Small intestine (tissue), 7 donors: ENCODE results near the gene DPY19L1. TPM values are rescaled to one million over a fixed set of nuclear protein-coding genes. Genes with fewer than 3 reads are reported as not detected.
"Not testable (repeated sequence)": the region's sequence is repeated elsewhere in the genome, so short reads cannot be mapped to it uniquely, and the experiment has no call there.

ENCODE experiments used
- DNase-seq, 2 donors: peaks; one replicate each; pipeline versions ENCODE4 v3.0.0 to v3.0.0-alpha.2; 2013
- FAIRE-seq: peaks from 2 replicates; lab custom pipeline; 2012; peaks lifted over from hg19 to GRCh38; lab: Jason Lieb, UNC
- H3K27ac ChIP-seq, 3 donors: one replicate each; pipeline ENCODE4 v1.5.1; 2013; ENCODE audit warnings: low read length in 2 of 3, mild to moderate bottlenecking in 2 of 3, control low read depth in 1 of 3, inconsistent platforms in 1 of 3, low read depth in 1 of 3, moderate library complexity in 1 of 3
- H3K27me3 ChIP-seq, 3 donors: one replicate each; pipeline ENCODE4 v1.6.1; 2013; ENCODE audit warnings: low read length in 3 of 3, inconsistent platforms in 1 of 3; ENCODE audit not compliant: control insufficient read depth in 3 of 3, insufficient read depth in 3 of 3
- H3K36me3 ChIP-seq, 3 donors: one replicate each; pipeline ENCODE4 v1.6.1; 2013; ENCODE audit warnings: low read length in 3 of 3, inconsistent platforms in 1 of 3, low read depth in 1 of 3, mild to moderate bottlenecking in 1 of 3, moderate library complexity in 1 of 3; ENCODE audit not compliant: control insufficient read depth in 3 of 3, insufficient read depth in 2 of 3
- H3K4me1 ChIP-seq, 3 donors: one replicate each; pipeline ENCODE4 v1.6.1; 2013; ENCODE audit warnings: low read length in 2 of 3, inconsistent platforms in 1 of 3, low read depth in 1 of 3, mild to moderate bottlenecking in 1 of 3, moderate library complexity in 1 of 3; ENCODE audit not compliant: control insufficient read depth in 3 of 3, insufficient read depth in 2 of 3
- H3K4me3 ChIP-seq, 3 donors: one replicate each; pipeline ENCODE4 v1.5.1; 2013; ENCODE audit warnings: low read length in 3 of 3, control low read depth in 1 of 3, inconsistent platforms in 1 of 3, low read depth in 1 of 3, mild to moderate bottlenecking in 1 of 3, moderate library complexity in 1 of 3
- H3K9me3 ChIP-seq, 2 donors: one replicate each; pipeline ENCODE4 v1.6.1; 2013; ENCODE audit warnings: low read depth in 1 of 2, low read length in 1 of 2; ENCODE audit not compliant: control insufficient read depth in 2 of 2, insufficient read depth in 1 of 2
- WGBS, 3 donors: extraction: QIAGEN DNeasy Blood & Tissue Kit; methylation state at CpG; one replicate each; pipeline ENCODE4 v1.1.7; 2013; 5-methylcytosine and 5-hydroxymethylcytosine counted together
- polyA plus RNA-seq, 4 donors: library from polyadenylated mRNA; stranded (reverse) in 3 of 4; unstranded in 1 of 4; fragments of 200-250 nt in 3 of 4; fragments of 120-200 nt in 1 of 4; gene quantifications; one replicate each; pipeline versions ENCODE4 v1.2.1 to v1.2.3, GENCODE V29; 2013
- donor health status: healthy with polysubstance abuse.
- donor health status: control.
- donor health status: control.
- donor health status: Bipolar disorder and iron deficiency.
- donor health status: healthy.

The DPY19L1 gene
- polyA plus RNA-seq, 4 donors, result 0.89 to 10.5 (median 5.8) TPM

DNA sequence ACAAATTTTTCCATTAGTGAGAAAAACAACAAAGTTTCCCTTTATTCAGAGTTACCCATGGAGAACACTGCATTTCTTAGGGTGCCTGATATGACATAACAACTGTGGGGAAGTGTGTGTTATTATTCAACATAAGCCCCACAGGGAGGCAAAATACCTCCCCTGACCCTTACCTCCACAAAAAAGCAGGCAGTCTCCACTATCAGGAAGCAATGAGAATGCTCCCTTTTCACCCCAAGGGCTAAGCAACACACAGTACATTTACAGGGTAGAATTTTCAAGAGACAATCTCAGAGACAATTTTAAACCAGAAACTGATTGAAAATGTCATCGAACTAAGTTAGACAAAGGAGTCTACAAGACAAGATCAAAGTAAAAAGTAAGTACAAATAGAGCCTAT lies 69.5 kb downstream of the DPY19L1 start:
- not testable (repeated sequence) for H3K4me3 ChIP-seq, H3K4me1 ChIP-seq, DNase-seq, H3K27me3 ChIP-seq, H3K27ac ChIP-seq, H3K36me3 ChIP-seq, H3K9me3 ChIP-seq
- peak; percentile 55 for FAIRE-seq
- no CpG with 5 or more reads among the region's 1 CpG for WGBS, 3 donors

DNA sequence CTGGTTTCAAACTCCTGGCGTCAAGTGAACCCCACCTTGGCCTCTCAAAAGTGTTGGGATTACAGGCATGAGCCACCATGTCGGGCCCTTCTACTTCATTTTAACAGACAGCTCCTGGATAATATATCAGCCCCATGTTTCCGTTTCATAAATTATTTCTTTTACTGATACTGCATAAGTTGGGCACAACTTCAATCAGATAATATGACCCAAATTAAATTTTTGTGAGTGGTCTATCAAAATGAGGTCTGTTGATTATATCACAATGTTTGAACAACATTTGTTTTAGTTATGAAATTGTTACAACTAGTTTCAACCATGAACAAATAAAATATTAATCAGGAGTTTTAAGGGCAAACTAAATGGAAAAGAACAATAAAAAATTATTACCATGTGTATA lies 70.8 kb downstream of the DPY19L1 start:
- 96 to 97% (median 96%) methylated on average over 3 of the region's 3 CpGs for WGBS, 3 donors

DNA sequence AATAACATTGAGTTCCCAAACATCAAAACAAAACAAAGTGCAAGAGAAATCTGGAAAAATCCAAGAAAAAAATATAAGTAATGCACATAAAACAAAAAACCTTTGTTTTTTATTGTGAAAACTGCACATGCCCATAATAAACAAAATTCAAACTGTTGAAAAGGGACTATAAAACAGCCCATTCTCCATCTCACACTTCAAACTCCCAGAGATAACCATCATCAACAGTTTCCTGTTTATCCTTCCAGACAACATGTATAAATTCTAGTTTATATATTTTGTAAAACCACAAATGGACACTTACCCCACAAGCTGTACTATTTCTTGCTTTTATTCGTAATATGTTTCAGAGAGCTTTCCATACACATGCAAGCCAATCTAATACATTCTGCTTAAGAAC lies 79.3 kb downstream of the DPY19L1 start:
- Histone ChIP-seq H3K27ac (no peak overlapping the region), H3K9me3 (no peaks in the 10 kb centered on the region), H3K4me3 (no peak overlapping the region), H3K36me3 (no peaks in the 10 kb centered on the region), H3K4me1 (no peaks in the 10 kb centered on the region), H3K27me3 (no peaks in the 10 kb centered on the region)
- 70 to 92% (median 90%) methylated on average over 1 of the region's 1 CpG for WGBS, 3 donors
- FAIRE-seq (peak; percentile 10), DNase-seq (no peak)

More for the DNA sequence above, 70.8 kb downstream of the DPY19L1 start:
- not testable (repeated sequence) for H3K4me1 ChIP-seq, H3K27me3 ChIP-seq, H3K36me3 ChIP-seq, H3K9me3 ChIP-seq, FAIRE-seq, DNase-seq, H3K27ac ChIP-seq, H3K4me3 ChIP-seq

DNA sequence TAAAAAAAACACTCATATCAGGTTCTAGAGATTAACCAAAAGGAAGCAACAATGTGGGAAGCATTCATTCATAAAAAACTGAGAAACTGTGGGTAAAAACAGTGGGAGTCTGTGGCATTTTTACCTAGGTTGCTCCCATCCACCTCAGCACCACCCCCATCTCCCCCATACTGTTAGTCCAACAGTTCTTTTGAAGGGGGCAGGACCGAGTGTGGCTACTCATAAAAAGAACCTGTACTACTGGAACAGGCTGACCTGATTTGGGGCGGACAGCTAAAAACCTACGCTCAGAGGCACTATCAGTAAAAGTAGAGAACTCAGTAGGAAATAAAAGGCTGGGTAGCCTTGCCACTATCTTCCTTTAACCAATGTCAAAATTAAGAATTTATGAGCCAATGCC lies 84.5 kb downstream of the DPY19L1 start:
- DNase-seq, result no peak
- H3K36me3 ChIP-seq, result no peaks in the 10 kb centered on the region
- H3K27ac ChIP-seq, result no peak overlapping the region
- H3K4me3 ChIP-seq, result no peak overlapping the region
- no peak for FAIRE-seq
- no peaks in the 10 kb centered on the region for H3K27me3 ChIP-seq
- no peaks in the 10 kb centered on the region for H3K4me1 ChIP-seq
- H3K9me3 ChIP-seq, result no peaks in the 10 kb centered on the region
- WGBS, 3 donors, result 90 to 95% (median 92%) methylated on average over 3 of the region's 3 CpGs

DNA sequence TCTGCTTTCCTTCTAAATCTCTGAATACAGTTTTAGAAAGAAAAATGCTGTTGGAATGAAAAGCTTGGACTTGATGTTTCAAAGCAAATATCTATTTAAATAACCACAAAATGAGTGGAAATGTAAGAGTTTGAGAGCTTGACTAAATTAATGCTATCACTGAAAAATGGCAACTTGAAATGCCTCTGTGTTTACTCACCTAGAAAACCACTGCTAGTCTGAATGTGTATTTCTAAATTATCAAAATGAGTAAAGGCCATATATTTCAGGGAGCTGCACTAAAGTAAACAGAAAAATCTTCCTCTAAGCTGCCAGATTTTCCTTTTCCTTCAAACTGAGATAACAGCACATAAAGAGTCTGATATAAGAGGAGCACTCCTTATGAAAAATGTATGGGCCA lies 87.9 kb downstream of the DPY19L1 start:
- Histone ChIP-seq H3K4me3 (no peak overlapping the region), H3K4me1 (no peaks in the 10 kb centered on the region), H3K27ac (no peak overlapping the region), H3K27me3 (no peaks in the 10 kb centered on the region), H3K36me3 (no peaks in the 10 kb centered on the region), H3K9me3 (no peaks in the 10 kb centered on the region)
- FAIRE-seq (no peak), DNase-seq (no peak)

DNA sequence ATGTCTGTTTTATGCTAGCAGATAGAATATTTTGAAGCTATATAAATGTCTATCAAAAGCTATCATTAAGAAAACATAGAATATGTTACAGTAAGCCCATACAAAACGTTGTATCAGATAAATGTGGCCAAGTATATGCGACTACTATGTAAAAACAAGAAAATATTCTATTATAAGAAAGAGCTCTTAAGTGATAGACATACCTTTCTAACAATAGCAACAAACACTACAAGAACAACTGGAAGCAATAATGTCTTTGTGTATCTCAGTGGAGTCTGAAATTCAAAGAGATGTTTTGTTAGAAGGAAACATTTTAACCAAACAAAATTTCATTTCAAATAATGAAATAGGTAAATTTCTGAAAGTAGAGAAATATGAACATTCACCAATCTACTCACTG lies 89.9 kb downstream of the DPY19L1 start:
- H3K36me3 ChIP-seq, H3K4me3 ChIP-seq, H3K27ac ChIP-seq, DNase-seq, H3K27me3 ChIP-seq, H3K9me3 ChIP-seq, H3K4me1 ChIP-seq: not testable (repeated sequence)
- 67 to 80% (median 77%) methylated on average over 2 of the region's 2 CpGs for WGBS, 3 donors
- FAIRE-seq, result peak; percentile 30

DNA sequence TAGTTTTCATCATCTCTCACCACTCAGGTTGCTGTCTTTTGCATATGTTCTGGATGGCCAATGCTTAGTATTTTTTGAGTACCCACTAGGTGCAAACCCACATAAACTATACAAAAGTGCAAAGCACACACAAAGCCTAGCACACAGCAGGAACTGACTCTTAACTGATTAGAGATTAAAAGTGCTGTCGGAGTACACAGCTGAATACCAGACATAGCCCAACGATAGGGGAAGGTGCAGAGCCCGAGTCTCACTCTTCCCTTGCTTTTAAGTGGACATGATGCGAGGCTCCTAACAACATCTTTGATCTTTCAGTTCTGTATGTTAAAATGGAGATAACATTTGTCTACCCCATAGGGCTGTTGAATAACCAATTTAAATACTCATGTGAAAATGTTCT lies 90.8 kb downstream of the DPY19L1 start:
- WGBS, 3 donors, result 77 to 84% (median 80%) methylated on average over 4 of the region's 4 CpGs
- FAIRE-seq (no peak), DNase-seq (no peak)
- H3K4me3 ChIP-seq, result no peak overlapping the region
- no peaks in the 10 kb centered on the region for H3K9me3 ChIP-seq
- H3K36me3 ChIP-seq, result no peaks in the 10 kb centered on the region
- H3K27ac ChIP-seq, result no peak overlapping the region
- no peaks in the 10 kb centered on the region for H3K4me1 ChIP-seq
- H3K27me3 ChIP-seq, result no peaks in the 10 kb centered on the region

DNA sequence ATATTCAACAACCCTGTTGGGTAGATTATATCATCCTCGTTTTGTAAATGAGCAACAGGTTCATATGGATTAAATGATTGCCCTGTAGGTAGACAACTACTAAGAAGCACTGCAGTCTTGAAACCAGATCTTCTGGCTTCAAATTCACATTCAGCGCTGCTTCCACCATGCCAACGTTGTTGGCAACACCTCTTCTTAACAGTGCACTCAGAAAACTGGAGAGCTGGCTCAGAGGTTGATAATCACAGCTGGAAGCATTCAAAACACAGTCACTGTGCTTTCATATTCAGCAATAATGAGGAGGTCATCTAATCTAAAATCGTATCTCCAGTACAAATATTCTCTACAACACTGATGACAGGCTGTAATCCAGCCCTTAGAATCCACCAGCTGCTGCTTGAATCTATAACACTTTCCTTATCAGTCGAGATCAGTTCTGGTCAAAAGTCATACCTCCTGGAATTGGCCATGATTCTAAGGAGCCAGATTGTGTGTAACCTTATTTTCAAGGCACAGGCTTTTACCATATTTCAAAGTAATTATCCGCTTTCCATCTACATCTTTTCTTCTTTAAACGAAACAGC lies 91.3 kb downstream of the DPY19L1 start:
- H3K27me3 ChIP-seq, FAIRE-seq, H3K27ac ChIP-seq, H3K9me3 ChIP-seq, H3K36me3 ChIP-seq, H3K4me3 ChIP-seq, H3K4me1 ChIP-seq: not testable (repeated sequence)
- WGBS, 3 donors, result 54 to 71% (median 63%) methylated on average over 7 of the region's 7 CpGs
- peak in 1 of 2 donors; percentile 3 for DNase-seq

DNA sequence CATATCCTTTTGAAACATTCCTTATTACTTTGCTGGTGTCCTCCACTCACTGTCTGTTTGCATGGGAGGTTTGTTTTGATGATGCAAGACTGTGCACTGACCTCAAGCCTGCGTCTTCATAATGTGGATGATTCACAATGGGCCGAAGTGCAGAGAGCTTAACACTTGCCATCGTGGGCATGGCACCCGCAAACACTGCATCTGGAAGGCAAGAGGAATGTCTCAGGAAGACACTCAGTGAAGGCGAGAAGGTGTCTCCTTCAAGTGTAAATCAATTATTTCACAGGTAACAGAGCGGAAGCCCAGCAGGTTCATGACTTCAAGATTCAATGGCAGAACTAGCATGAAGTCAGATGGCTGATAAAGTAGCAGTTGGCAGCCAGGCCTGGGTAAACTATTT lies 98.1 kb downstream of the DPY19L1 start:
- Histone ChIP-seq H3K27ac (no peak overlapping the region), H3K36me3 (peaks cover 0 to 2% (median 0%) of the 10 kb centered on the region in 3 donors), H3K4me1 (no peaks in the 10 kb centered on the region), H3K4me3 (no peak overlapping the region), H3K9me3 (no peaks in the 10 kb centered on the region), H3K27me3 (no peaks in the 10 kb centered on the region)
- WGBS, 3 donors, result 86 to 96% (median 91%) methylated on average over 6 of the region's 6 CpGs
- FAIRE-seq (no peak), DNase-seq (peak in 1 of 2 donors; percentile 22)
